ENCODE results near the gene RPL36AL.

Gene RPL36AL

GRCh38 chr14:49640540-49641417 lies 20.4 kb upstream of the RPL36AL start:
- H3K9ac ChIP-seq (ENCODE audit: insufficient read length, low read depth): no peak overlapping the region
- peaks cover 38% of the 10 kb centered on the region for H3K36me3 ChIP-seq (ENCODE audit: insufficient read depth, insufficient read length, low read length)
- no peaks in the 10 kb centered on the region for H3K27me3 ChIP-seq (ENCODE audit: insufficient read depth, insufficient read length)

GRCh38 chr14:49637534-49638078 lies 17.2 kb upstream of the RPL36AL start:
- Histone ChIP-seq H3K9me3 (ENCODE audit: insufficient read depth, low read length) (no peaks in the 10 kb centered on the region), H3K4me1 (ENCODE audit: insufficient read depth, insufficient read length) (no peaks in the 10 kb centered on the region), H3K4me3 (ENCODE audit: insufficient read length, low read depth) (no peak overlapping the region), H3K27me3 (ENCODE audit: insufficient read depth, insufficient read length) (no peaks in the 10 kb centered on the region), H3K36me3 (ENCODE audit: insufficient read depth, insufficient read length, low read length) (peaks cover 34% of the 10 kb centered on the region), H3K9ac (ENCODE audit: insufficient read length, low read depth) (no peak overlapping the region)
- DNase-seq (ENCODE audit: low read depth, low spot score): no peak
- TF ChIP-seq SUZ12 (IDR thresholded peaks at IDR 0.05; ENCODE audit: extremely low read depth, insufficient read depth, insufficient read length) (no peak), ZNF274 (IDR thresholded peaks at IDR 0.05; ENCODE audit: low read depth, low read length) (no peak), YY1 (IDR thresholded peaks at IDR 0.05; ENCODE audit: insufficient read depth, insufficient read length) (no peak)

More at GRCh38 chr14:49640540-49641417, 20.4 kb upstream of the RPL36AL start:
- no peaks in the 10 kb centered on the region for H3K4me1 ChIP-seq (ENCODE audit: insufficient read depth, insufficient read length)
- H3K4me3 ChIP-seq (ENCODE audit: insufficient read length, low read depth): no peak overlapping the region
- TF ChIP-seq ZNF274 (IDR thresholded peaks at IDR 0.05; ENCODE audit: low read depth, low read length) (no peak), SUZ12 (IDR thresholded peaks at IDR 0.05; ENCODE audit: extremely low read depth, insufficient read depth, insufficient read length) (no peak), YY1 (IDR thresholded peaks at IDR 0.05; ENCODE audit: insufficient read depth, insufficient read length) (no peak)
- no peak for DNase-seq (ENCODE audit: low read depth, low spot score)
- H3K9me3 ChIP-seq (ENCODE audit: insufficient read depth, low read length): no peaks in the 10 kb centered on the region

- H3K36me3 ChIP-seq (ENCODE audit: insufficient read depth, insufficient read length, low read length): peaks cover 34% of the 10 kb centered on the region
- no peak for DNase-seq (ENCODE audit: low read depth, low spot score)
- TF ChIP-seq SUZ12 (IDR thresholded peaks at IDR 0.05; ENCODE audit: extremely low read depth, insufficient read depth, insufficient read length) (no peak), ZNF274 (IDR thresholded peaks at IDR 0.05; ENCODE audit: low read depth, low read length) (no peak), YY1 (IDR thresholded peaks at IDR 0.05; ENCODE audit: insufficient read depth, insufficient read length) (no peak)
- H3K9ac ChIP-seq (ENCODE audit: insufficient read length, low read depth): no peak overlapping the region
- H3K27me3 ChIP-seq (ENCODE audit: insufficient read depth, insufficient read length): no peaks in the 10 kb centered on the region
- no peaks in the 10 kb centered on the region for H3K4me1 ChIP-seq (ENCODE audit: insufficient read depth, insufficient read length)
- no peaks in the 10 kb centered on the region for H3K9me3 ChIP-seq (ENCODE audit: insufficient read depth, low read length)
- H3K4me3 ChIP-seq (ENCODE audit: insufficient read length, low read depth): no peak overlapping the region
Measured at GRCh38 chr14:49636866-49637265, 16.4 kb upstream of the RPL36AL start.

GRCh38 chr14:49634547-49635334 lies 14.3 kb upstream of the RPL36AL start, which contains the start of gene DNAAF2:
Gene DNAAF2, minus strand, starts transcription at chr14:49635244. Its CDS starts 95 bp downstream, at chr14:49635149.
- Histone ChIP-seq H3K27me3 (ENCODE audit: insufficient read depth, insufficient read length) (no peaks in the 10 kb centered on the region), H3K4me1 (ENCODE audit: insufficient read depth, insufficient read length) (no peaks in the 10 kb centered on the region), H3K4me3 (ENCODE audit: insufficient read length, low read depth) (peak within 1 kb of the TSS; percentile 96), H3K36me3 (ENCODE audit: insufficient read depth, insufficient read length, low read length) (peaks cover 37% of the 10 kb centered on the region), H3K9me3 (ENCODE audit: insufficient read depth, low read length) (no peaks in the 10 kb centered on the region), H3K9ac (ENCODE audit: insufficient read length, low read depth) (peak within 1 kb of the TSS; percentile 99)
- no peak for TF ChIP-seq ZNF274 (IDR thresholded peaks at IDR 0.05; ENCODE audit: low read depth, low read length)
- TF ChIP-seq SUZ12 (IDR thresholded peaks at IDR 0.05; ENCODE audit: extremely low read depth, insufficient read depth, insufficient read length): no peak
- no peak for TF ChIP-seq YY1 (IDR thresholded peaks at IDR 0.05; ENCODE audit: insufficient read depth, insufficient read length)
- DNase-seq (ENCODE audit: low read depth, low spot score): peak; percentile 47

GRCh38 chr14:49633640-49634546 lies 13.5 kb upstream of the RPL36AL start:
- H3K27me3 ChIP-seq (ENCODE audit: insufficient read depth, insufficient read length): no peaks in the 10 kb centered on the region
- peak overlapping the region; percentile 96 for H3K4me3 ChIP-seq (ENCODE audit: insufficient read length, low read depth)
- H3K4me1 ChIP-seq (ENCODE audit: insufficient read depth, insufficient read length): no peaks in the 10 kb centered on the region
- H3K36me3 ChIP-seq (ENCODE audit: insufficient read depth, insufficient read length, low read length): peaks cover 36% of the 10 kb centered on the region
- TF ChIP-seq YY1 (IDR thresholded peaks at IDR 0.05; ENCODE audit: insufficient read depth, insufficient read length): no peak
- TF ChIP-seq ZNF274 (IDR thresholded peaks at IDR 0.05; ENCODE audit: low read depth, low read length): no peak
- no peak for TF ChIP-seq SUZ12 (IDR thresholded peaks at IDR 0.05; ENCODE audit: extremely low read depth, insufficient read depth, insufficient read length)
- no peaks in the 10 kb centered on the region for H3K9me3 ChIP-seq (ENCODE audit: insufficient read depth, low read length)
- DNase-seq (ENCODE audit: low read depth, low spot score): peak; percentile 90
- H3K9ac ChIP-seq (ENCODE audit: insufficient read length, low read depth): peak overlapping the region; percentile 99
